SK-N-SH treated with all-trans-retinoic acid at 6 μM for 48 hours (cell line): Measurements from ENCODE around the gene HDAC4.

Experiments
- ATAC-seq: fragments of 200-7000 bp; cut with Tn5 transposase; 3 replicates; pipeline ENCODE4 v1.9.1; 2020; ENCODE audit warnings: mild to moderate bottlenecking, moderate library complexity
- ARNTL ChIP-seq: fragments of 450-650 bp; formaldehyde crosslinking; IDR thresholded peaks from 2 replicates; pipeline ENCODE4 v1.5.0; 2020; ENCODE audit warnings: low read depth, mild to moderate bottlenecking, moderate library complexity, borderline replicate concordance
- CREB5 ChIP-seq: fragments of 250-450 bp; sonication (Bioruptor Pico); IDR thresholded peaks from 2 replicates; pipeline ENCODE4 v1.5.1; 2020; ENCODE audit warnings: low read depth, mild to moderate bottlenecking, moderate library complexity
- CSDC2 ChIP-seq: fragments of 250-450 bp; sonication (Bioruptor Pico); IDR thresholded peaks from 2 replicates; pipeline ENCODE4 v1.5.0; 2020; ENCODE audit warnings: mild to moderate bottlenecking, moderate library complexity
- ESRRG ChIP-seq: fragments of 250-450 bp; sonication (Bioruptor Pico); IDR thresholded peaks from 2 replicates; pipeline ENCODE4 v1.6.1; 2021; ENCODE audit warnings: mild to moderate bottlenecking
- GLIS3 ChIP-seq: fragments of 250-450 bp; sonication (Bioruptor Pico); IDR thresholded peaks from 2 replicates; pipeline ENCODE4 v1.5.0; 2020; ENCODE audit warnings: mild to moderate bottlenecking, moderate library complexity
- ISL1 ChIP-seq: fragments of 250-450 bp; sonication (Bioruptor Pico); IDR thresholded peaks from 2 replicates; pipeline ENCODE4 v2.1.2; 2022; ENCODE audit warnings: mild to moderate bottlenecking, moderate library complexity
- OSR1 ChIP-seq: fragments of 250-450 bp; sonication (Bioruptor Pico); IDR thresholded peaks from 2 replicates; pipeline ENCODE4 v1.8.0; 2022; ENCODE audit warnings: moderate library complexity, mild to moderate bottlenecking, inconsistent platforms
- POU6F1 ChIP-seq: fragments of 250-450 bp; sonication (Bioruptor Pico); IDR thresholded peaks from 2 replicates; pipeline ENCODE4 v1.8.0; 2021; ENCODE audit warnings: low read depth, mild to moderate bottlenecking, moderate library complexity, borderline replicate concordance
- PPARA ChIP-seq: fragments of 250-450 bp; sonication (Bioruptor Pico); IDR thresholded peaks from 2 replicates; pipeline ENCODE4 v1.5.0; 2020; ENCODE audit warnings: mild to moderate bottlenecking, borderline replicate concordance
- RARB ChIP-seq: fragments of 250-450 bp; sonication (Bioruptor Pico); IDR thresholded peaks from 2 replicates; pipeline ENCODE4 v1.8.0; 2021; ENCODE audit warnings: mild to moderate bottlenecking, moderate library complexity
- TCF4 ChIP-seq: fragments of 250-450 bp; sonication (Bioruptor Pico); IDR thresholded peaks from 2 replicates; pipeline ENCODE4 v1.8.0; 2021; ENCODE audit warnings: mild to moderate bottlenecking, moderate library complexity, borderline replicate concordance
- TOX ChIP-seq: fragments of 250-450 bp; sonication (Bioruptor Pico); IDR thresholded peaks from 2 replicates; pipeline ENCODE4 v1.8.0; 2021; ENCODE audit warnings: mild to moderate bottlenecking, moderate library complexity, borderline replicate concordance
- ZFP3 ChIP-seq: fragments of 250-450 bp; sonication (Bioruptor Pico); IDR thresholded peaks from 2 replicates; pipeline ENCODE4 v1.5.0; 2020; ENCODE audit warnings: mild to moderate bottlenecking, moderate library complexity
- ZFP30 ChIP-seq: fragments of 450-650 bp; formaldehyde crosslinking; IDR thresholded peaks from 2 replicates; pipeline ENCODE4 v1.5.0; 2022; ENCODE audit warnings: mild to moderate bottlenecking, moderate library complexity
- ZNF565 ChIP-seq: fragments of 450-650 bp; formaldehyde crosslinking; conservative IDR thresholded peaks from 2 replicates; pipeline ENCODE4 v1.5.0; 2020; ENCODE audit warnings: low read depth, mild to moderate bottlenecking, moderate library complexity
- ZNF70 ChIP-seq: fragments of 450-650 bp; formaldehyde crosslinking; IDR thresholded peaks from 2 replicates; pipeline ENCODE4 v1.5.0; 2020; ENCODE audit warnings: mild to moderate bottlenecking, moderate library complexity
- ZNF8 ChIP-seq: fragments of 450-650 bp; formaldehyde crosslinking; IDR thresholded peaks from 2 replicates; pipeline ENCODE4 v1.5.0; 2020; ENCODE audit warnings: mild to moderate bottlenecking, moderate library complexity
- TF ChIP-seq, protein P1 (sequence below): fragments of 250-450 bp; sonication (Bioruptor Pico); IDR thresholded peaks from 2 replicates; pipeline ENCODE4 v1.8.0; 2020; ENCODE audit warnings: mild to moderate bottlenecking, moderate library complexity, borderline replicate concordance
- TF ChIP-seq, protein P2 (sequence below): fragments of 250-450 bp; sonication (Bioruptor Pico); IDR thresholded peaks from 2 replicates; pipeline ENCODE4 v1.5.1; 2021; ENCODE audit warnings: mild to moderate bottlenecking, moderate library complexity
- TF ChIP-seq, protein P3 (sequence below): fragments of 250-450 bp; sonication (Bioruptor Pico); IDR thresholded peaks from 2 replicates; pipeline ENCODE4 v1.5.0; 2020; ENCODE audit warnings: mild to moderate bottlenecking, moderate library complexity

The HDAC4 gene

DNA sequence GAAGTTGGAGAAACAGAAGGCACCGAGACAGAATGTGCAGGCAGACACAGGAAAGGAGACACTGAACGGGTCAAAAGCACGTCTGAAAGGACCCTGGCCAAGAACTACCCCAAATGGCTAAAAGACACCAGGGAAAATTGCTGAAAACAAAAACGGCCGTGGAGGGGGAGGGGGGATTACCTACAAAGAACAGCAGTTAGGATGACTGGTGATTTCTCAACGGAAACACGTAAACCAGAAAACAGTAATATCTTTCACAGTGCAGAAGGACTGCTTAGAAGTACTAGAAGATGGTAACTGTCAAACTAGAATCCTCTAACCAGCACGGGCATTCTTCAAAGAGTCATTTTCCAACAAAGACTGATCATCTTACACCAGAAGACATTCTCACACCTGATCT lies 142.6 kb downstream of the HDAC4 start:
- no peak for TF ChIP-seq CSDC2 (CRISPR knock-in tag)
- no peak for TF ChIP-seq TCF4 (CRISPR knock-in tag)
- TF ChIP-seq ZNF70: no peak
- no peak for TF ChIP-seq ZNF8 (CRISPR knock-in tag)
- TF ChIP-seq ESRRG (CRISPR knock-in tag): no peak
- TF ChIP-seq RARB (CRISPR knock-in tag): no peak
- TF ChIP-seq POU6F1 (CRISPR knock-in tag): no peak
- no peak for TF ChIP-seq TOX (CRISPR knock-in tag)
- no peak for ATAC-seq

DNA sequence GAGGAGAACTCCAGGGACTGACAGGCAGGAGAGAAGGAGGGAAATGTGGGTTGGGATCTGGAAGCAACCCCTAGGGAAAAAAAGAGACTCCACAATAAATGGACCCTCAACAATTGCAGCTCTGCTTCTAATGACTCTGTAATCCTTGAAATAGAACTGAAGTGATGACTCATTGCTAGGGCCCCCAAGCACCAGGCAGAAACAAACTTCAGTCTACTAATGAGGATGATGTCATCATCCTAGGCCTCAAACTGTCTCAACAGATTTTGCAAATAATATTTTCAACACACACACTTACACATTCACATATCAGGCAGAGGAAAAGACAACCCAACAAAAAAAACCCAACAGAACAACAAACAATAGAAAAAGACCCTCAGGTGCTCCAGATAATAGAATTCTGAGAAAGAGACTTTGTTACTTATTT lies 143.3 kb downstream of the HDAC4 start:
- peak; percentile 77 for ATAC-seq
- TF ChIP-seq ZFP3 (CRISPR knock-in tag): no peak
- TF ChIP-seq ZFP30: no peak
- TF ChIP-seq, protein P1, sequence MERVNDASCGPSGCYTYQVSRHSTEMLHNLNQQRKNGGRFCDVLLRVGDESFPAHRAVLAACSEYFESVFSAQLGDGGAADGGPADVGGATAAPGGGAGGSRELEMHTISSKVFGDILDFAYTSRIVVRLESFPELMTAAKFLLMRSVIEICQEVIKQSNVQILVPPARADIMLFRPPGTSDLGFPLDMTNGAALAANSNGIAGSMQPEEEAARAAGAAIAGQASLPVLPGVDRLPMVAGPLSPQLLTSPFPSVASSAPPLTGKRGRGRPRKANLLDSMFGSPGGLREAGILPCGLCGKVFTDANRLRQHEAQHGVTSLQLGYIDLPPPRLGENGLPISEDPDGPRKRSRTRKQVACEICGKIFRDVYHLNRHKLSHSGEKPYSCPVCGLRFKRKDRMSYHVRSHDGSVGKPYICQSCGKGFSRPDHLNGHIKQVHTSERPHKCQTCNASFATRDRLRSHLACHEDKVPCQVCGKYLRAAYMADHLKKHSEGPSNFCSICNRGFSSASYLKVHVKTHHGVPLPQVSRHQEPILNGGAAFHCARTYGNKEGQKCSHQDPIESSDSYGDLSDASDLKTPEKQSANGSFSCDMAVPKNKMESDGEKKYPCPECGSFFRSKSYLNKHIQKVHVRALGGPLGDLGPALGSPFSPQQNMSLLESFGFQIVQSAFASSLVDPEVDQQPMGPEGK (CRISPR knock-in tag): no peak
- TF ChIP-seq CREB5 (CRISPR knock-in tag): no peak
- TF ChIP-seq CSDC2 (CRISPR knock-in tag): no peak

DNA sequence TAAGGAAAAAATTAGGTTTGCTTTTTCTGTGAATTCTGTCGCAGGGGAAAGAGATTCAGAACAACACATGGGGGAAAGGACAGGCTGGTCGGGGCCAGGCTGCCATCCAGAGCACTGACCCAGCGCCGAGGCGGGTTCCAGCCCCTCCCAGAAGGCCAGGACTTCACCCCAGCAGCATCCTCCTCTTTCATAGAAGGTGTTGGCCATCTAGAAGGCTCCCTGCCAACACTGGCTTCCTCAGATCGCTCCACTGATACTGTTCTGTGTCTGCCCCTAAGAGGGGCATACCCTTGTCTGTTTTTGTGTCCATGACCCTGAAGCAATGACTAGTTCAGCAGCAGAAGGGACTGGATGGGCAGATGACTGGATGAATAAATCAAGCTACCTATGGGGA lies 144.5 kb downstream of the HDAC4 start:
- TF ChIP-seq, protein P2, sequence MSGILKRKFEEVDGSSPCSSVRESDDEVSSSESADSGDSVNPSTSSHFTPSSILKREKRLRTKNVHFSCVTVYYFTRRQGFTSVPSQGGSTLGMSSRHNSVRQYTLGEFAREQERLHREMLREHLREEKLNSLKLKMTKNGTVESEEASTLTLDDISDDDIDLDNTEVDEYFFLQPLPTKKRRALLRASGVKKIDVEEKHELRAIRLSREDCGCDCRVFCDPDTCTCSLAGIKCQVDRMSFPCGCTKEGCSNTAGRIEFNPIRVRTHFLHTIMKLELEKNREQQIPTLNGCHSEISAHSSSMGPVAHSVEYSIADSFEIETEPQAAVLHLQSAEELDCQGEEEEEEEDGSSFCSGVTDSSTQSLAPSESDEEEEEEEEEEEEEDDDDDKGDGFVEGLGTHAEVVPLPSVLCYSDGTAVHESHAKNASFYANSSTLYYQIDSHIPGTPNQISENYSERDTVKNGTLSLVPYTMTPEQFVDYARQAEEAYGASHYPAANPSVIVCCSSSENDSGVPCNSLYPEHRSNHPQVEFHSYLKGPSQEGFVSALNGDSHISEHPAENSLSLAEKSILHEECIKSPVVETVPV (CRISPR knock-in tag): no peak
- no peak for TF ChIP-seq ZNF565
- no peak for TF ChIP-seq POU6F1 (CRISPR knock-in tag)
- no peak for TF ChIP-seq CSDC2 (CRISPR knock-in tag)
- TF ChIP-seq ISL1 (CRISPR knock-in tag): no peak
- no peak for TF ChIP-seq GLIS3 (CRISPR knock-in tag)
- no peak for TF ChIP-seq OSR1 (CRISPR knock-in tag)
- TF ChIP-seq, protein P3, sequence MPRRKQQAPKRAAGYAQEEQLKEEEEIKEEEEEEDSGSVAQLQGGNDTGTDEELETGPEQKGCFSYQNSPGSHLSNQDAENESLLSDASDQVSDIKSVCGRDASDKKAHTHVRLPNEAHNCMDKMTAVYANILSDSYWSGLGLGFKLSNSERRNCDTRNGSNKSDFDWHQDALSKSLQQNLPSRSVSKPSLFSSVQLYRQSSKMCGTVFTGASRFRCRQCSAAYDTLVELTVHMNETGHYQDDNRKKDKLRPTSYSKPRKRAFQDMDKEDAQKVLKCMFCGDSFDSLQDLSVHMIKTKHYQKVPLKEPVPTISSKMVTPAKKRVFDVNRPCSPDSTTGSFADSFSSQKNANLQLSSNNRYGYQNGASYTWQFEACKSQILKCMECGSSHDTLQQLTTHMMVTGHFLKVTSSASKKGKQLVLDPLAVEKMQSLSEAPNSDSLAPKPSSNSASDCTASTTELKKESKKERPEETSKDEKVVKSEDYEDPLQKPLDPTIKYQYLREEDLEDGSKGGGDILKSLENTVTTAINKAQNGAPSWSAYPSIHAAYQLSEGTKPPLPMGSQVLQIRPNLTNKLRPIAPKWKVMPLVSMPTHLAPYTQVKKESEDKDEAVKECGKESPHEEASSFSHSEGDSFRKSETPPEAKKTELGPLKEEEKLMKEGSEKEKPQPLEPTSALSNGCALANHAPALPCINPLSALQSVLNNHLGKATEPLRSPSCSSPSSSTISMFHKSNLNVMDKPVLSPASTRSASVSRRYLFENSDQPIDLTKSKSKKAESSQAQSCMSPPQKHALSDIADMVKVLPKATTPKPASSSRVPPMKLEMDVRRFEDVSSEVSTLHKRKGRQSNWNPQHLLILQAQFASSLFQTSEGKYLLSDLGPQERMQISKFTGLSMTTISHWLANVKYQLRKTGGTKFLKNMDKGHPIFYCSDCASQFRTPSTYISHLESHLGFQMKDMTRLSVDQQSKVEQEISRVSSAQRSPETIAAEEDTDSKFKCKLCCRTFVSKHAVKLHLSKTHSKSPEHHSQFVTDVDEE (CRISPR knock-in tag): no peak
- no peak for TF ChIP-seq TOX (CRISPR knock-in tag)
- TF ChIP-seq PPARA (CRISPR knock-in tag): no peak
- TF ChIP-seq ZNF8 (CRISPR knock-in tag): no peak
- TF ChIP-seq RARB (CRISPR knock-in tag): no peak
- no peak for TF ChIP-seq ARNTL (CRISPR knock-in tag)
- no peak for ATAC-seq
